Endothelial cell (in vitro differentiated cells): ENCODE data around the gene THAP7. TPM values are rescaled to one million over a fixed set of nuclear protein-coding genes. Genes with fewer than 3 reads are reported as not detected.
A peak's percentile ranks its signal among the peaks of the same experiment; 100 is the strongest.

Source experiments
- DNase-seq: peaks from one replicate; pipeline ENCODE4 v3.0.0; 2021; ENCODE audit warnings: low spot score
- H3K27ac Mint-ChIP-seq: one replicate; pipeline ENCODE4 v1.8.0; 2021; ENCODE audit warnings: mixed read lengths, inconsistent platforms; ENCODE audit not compliant: unreplicated experiment
- H3K27me3 Mint-ChIP-seq: one replicate; pipeline ENCODE4 v1.8.0; 2021; ENCODE audit warnings: mild to moderate bottlenecking, moderate library complexity, mixed read lengths, inconsistent platforms; ENCODE audit not compliant: unreplicated experiment
- H3K36me3 Mint-ChIP-seq: one replicate; pipeline ENCODE4 v1.8.0; 2021; ENCODE audit warnings: mild to moderate bottlenecking, low read depth, mixed read lengths, inconsistent platforms; ENCODE audit not compliant: unreplicated experiment
- H3K4me1 Mint-ChIP-seq: one replicate; pipeline ENCODE4 v1.8.0; 2021; ENCODE audit warnings: mild to moderate bottlenecking, mixed read lengths, inconsistent platforms; ENCODE audit not compliant: unreplicated experiment
- H3K4me3 Mint-ChIP-seq: one replicate; pipeline ENCODE4 v1.8.0; 2021; ENCODE audit warnings: mild to moderate bottlenecking, mixed read lengths, inconsistent platforms; ENCODE audit not compliant: unreplicated experiment
- H3K9me3 Mint-ChIP-seq: one replicate; pipeline ENCODE4 v1.8.0; 2021; ENCODE audit warnings: mixed read lengths, inconsistent platforms; ENCODE audit not compliant: unreplicated experiment
- total RNA-seq: library from RNA; stranded (reverse); fragmentation: NEBNext Ultra II Directional; extraction: Animal tissue kit (Norgen Biotek cat#: 25700); gene quantifications from one replicate; pipeline ENCODE4 v1.2.1, GENCODE V29; 2021; ENCODE audit not compliant: unreplicated experiment
- TF ChIP-seq, protein P1 (sequence below): fragments of 200-600 bp; sonication (generic); IDR thresholded peaks from one replicate; pipeline ENCODE4 v1.5.0; 2021; ENCODE audit warnings: antibody characterized with exemption; ENCODE audit not compliant: unreplicated experiment

Gene THAP7
- total RNA-seq, 1 donor from 2014 or later, result 13.5 TPM

DNA sequence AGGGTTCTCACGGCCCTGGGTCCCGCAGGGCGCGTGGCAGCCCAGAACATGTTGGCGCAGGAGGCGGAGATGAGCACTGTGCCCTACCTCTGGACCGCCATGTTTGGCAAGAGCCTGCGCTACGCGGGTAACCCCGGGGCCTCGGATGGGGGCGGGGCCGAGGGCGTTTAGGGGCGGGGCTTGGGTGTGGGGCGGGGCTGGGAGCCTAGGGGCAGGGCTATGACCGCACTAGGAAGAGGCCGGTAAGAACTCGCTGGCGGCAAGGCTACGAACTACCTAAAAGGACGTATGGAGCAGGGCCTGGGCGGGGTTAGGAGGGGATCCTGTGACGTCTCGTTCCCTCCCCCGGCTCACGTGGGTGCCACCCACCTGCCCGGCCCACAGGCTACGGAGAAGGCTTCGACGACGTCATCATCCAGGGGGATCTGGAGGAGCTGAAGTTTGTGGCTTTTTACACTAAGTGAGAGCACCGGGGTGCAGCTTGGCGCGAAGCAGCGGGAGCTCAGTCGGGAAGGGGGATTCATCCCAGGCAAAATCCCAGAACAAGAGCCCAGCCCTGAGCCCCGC is 22.6 kb downstream of the THAP7 start:
- H3K4me3 Mint-ChIP-seq, result no peak overlapping the region
- peaks cover 21% of the 10 kb centered on the region for H3K27me3 Mint-ChIP-seq
- TF ChIP-seq, protein P1, sequence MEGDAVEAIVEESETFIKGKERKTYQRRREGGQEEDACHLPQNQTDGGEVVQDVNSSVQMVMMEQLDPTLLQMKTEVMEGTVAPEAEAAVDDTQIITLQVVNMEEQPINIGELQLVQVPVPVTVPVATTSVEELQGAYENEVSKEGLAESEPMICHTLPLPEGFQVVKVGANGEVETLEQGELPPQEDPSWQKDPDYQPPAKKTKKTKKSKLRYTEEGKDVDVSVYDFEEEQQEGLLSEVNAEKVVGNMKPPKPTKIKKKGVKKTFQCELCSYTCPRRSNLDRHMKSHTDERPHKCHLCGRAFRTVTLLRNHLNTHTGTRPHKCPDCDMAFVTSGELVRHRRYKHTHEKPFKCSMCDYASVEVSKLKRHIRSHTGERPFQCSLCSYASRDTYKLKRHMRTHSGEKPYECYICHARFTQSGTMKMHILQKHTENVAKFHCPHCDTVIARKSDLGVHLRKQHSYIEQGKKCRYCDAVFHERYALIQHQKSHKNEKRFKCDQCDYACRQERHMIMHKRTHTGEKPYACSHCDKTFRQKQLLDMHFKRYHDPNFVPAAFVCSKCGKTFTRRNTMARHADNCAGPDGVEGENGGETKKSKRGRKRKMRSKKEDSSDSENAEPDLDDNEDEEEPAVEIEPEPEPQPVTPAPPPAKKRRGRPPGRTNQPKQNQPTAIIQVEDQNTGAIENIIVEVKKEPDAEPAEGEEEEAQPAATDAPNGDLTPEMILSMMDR, result no peak
- DNase-seq, result peak; percentile 45
- H3K36me3 Mint-ChIP-seq, result no peaks in the 10 kb centered on the region
- no peak overlapping the region for H3K27ac Mint-ChIP-seq
- H3K4me1 Mint-ChIP-seq, result peaks cover 14% of the 10 kb centered on the region
- H3K9me3 Mint-ChIP-seq, result no peaks in the 10 kb centered on the region

DNA sequence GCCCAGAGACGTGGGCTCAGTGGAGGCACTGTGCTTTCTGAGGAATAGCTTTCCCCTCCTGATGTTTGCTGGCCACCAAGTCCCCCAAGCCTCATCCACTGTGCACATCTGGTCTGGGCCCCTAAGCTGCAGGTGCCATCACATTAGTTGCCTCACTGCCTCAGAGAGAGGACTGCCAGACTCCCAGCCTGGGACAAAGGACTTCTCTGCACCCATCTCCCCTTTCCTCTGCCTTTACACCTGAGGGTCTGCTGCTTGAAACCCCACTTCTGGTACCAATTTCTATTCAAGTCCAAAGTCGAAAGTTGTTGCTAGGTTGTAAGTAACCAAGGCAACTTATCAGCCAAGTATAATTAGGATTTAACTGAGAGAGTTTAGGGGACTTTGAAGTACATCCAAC is 23.5 kb downstream of the THAP7 start:
- peaks cover 21% of the 10 kb centered on the region for H3K27me3 Mint-ChIP-seq
- no peaks in the 10 kb centered on the region for H3K9me3 Mint-ChIP-seq

DNA sequence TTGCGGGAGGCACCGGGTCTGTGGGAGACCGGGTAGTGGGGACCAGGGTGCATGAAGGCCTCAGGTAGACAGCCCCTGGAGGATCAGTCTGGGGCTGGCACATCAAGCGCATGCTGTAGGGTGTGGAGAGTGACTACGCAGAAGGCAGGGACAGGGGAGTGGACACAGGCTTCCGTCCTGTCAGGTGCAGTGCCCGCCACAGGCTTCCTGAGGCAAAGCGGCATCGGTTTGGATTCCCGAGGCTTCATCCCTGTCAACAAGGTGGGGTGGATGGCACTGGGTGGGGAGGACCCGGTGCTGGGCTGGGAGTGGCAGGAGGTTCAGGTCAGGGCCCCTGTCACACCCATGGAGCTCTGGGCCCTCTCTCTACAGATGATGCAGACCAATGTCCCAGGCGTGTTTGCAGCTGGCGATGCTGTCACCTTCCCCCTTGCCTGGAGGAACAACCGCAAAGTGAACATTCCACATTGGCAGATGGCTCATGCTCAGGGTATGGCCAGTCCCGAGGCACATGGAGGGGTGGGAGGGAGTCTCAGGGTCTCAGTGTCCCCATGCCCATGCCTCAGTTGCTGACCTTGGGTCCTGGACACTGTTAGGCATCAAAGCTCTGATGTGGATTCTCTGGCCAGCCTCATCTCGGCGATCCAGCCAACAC is 24.3 kb downstream of the THAP7 start:
- Mint-ChIP-seq H3K36me3 (no peaks in the 10 kb centered on the region), H3K27me3 (peaks cover 19% of the 10 kb centered on the region), H3K4me3 (no peak overlapping the region), H3K27ac (no peak overlapping the region), H3K9me3 (no peaks in the 10 kb centered on the region), H3K4me1 (peaks cover 8% of the 10 kb centered on the region)
- no peak for DNase-seq
- TF ChIP-seq, protein P1, result no peak

More for the DNA sequence above, 23.5 kb downstream of the THAP7 start:
- TF ChIP-seq, protein P1, result no peak
- H3K36me3 Mint-ChIP-seq, result no peaks in the 10 kb centered on the region
- DNase-seq, result no peak
- no peak overlapping the region for H3K4me3 Mint-ChIP-seq
- no peak overlapping the region for H3K27ac Mint-ChIP-seq
- H3K4me1 Mint-ChIP-seq, result peaks cover 14% of the 10 kb centered on the region

DNA sequence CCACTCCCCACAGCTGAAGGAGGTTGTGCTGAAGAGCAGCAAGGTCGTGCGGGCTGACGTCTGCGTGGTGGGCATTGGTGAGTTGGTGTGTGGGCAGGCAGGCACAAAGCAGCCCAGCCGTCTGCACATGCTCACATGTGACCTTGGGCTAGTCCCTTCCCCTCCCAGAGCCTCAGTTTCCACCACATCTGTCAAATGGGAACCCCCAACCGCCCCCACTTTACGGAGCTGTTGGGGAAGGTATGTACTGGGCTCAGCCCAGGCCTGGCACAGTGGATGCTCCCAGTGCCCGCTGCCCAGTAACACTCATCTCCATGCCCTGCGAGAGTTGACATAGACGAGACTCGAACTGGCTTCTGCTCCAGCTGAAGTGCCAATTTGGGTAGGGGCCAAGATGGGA is 24.9 kb downstream of the THAP7 start:
- Mint-ChIP-seq H3K36me3 (no peaks in the 10 kb centered on the region), H3K27me3 (peaks cover 17% of the 10 kb centered on the region), H3K27ac (no peak overlapping the region), H3K4me3 (no peak overlapping the region), H3K4me1 (peaks cover 6% of the 10 kb centered on the region), H3K9me3 (no peaks in the 10 kb centered on the region)
- no peak for DNase-seq
- TF ChIP-seq, protein P1, result no peak

DNA sequence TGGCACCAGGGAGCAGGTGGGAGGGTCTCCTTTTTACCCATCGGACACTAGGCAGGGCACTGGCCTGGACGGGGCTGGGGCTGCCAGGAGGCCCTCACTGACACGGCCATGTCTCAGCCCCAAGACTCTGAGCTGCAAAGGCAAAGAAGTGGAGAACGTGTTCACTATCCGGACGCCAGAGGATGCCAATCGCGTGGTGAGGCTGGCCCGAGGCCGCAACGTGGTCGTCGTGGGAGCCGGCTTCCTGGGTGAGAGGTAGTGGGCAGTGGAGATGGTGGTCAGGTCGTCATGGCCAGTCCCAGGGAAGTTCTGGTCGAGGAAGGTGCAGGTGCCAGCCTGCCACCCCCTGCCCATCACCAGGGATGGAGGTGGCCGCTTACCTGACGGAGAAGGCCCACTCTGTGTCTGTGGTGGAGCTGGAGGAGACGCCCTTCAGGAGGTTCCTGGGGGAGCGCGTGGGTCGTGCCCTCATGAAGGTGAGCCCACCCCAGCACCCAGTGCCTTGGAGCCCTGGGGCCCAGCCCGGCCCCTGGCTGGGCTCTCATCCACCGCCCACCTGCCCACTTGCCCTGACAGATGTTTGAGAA is 25.5 kb downstream of the THAP7 start:
- H3K4me3 Mint-ChIP-seq, result no peak overlapping the region
- peaks cover 6% of the 10 kb centered on the region for H3K4me1 Mint-ChIP-seq
- H3K36me3 Mint-ChIP-seq, result no peaks in the 10 kb centered on the region
- no peaks in the 10 kb centered on the region for H3K9me3 Mint-ChIP-seq
- DNase-seq, result no peak
- peaks cover 17% of the 10 kb centered on the region for H3K27me3 Mint-ChIP-seq
- no peak overlapping the region for H3K27ac Mint-ChIP-seq
- TF ChIP-seq, protein P1, result no peak
